Stimulated activated CD4-positive, alpha-beta T cell treated with anti-CD3 and anti-CD28 coated beads, Interleukin-1b, Interleukin-23, amount 100 ng/mL, for 48 hours (primary cell): ENCODE data around the gene PRCP.

ENCODE experiments used
- DNase-seq: peaks from one replicate; pipeline ENCODE4 v3.0.0-alpha.2; 2020

PRCP gene

DNA sequence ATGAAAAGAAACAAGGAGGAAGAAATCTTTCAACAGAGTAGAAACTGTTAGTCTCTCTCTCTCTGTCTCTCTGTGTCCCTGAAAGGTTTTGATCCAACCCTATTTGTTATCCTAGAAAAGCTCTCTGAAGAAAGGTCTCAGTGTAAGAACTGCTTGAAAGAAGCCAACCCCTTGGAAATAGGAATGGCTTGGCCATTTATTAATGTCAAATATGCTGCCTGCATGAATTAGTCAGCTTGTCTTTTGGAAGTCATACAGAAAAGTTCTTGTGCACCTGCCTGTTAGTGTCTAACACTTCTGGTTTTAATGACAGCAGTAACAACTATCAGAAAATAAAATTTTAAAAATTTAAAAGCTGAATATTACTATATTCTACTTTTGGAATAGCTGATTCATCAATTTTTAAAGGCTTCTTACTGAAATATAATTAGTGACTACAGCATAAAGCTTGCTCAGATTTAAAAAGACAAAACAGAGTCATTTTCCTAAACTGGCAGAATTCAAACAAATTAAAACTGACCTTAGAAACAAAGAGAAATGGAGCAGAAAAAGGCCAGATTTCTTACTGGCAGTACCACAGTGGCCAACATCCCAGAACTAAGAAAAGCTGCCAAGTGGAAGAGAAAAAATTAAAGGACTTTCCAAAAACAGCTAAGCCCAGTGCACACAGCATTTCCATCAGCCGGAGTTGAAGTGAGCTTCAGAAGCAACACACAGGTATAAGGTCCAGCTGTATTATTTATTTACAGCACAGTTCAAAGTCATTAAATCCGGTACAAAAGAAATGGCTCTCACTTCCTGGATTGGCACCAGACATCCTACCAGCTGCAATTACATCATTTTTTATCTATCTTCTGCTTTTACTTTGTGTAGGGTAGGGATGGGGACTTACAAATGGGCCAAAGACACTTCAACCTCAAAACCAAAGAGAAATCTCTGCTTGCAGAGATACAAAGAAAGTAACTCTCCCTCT is 76.3 kb downstream of the PRCP start:
- DNase-seq: no peak

DNA sequence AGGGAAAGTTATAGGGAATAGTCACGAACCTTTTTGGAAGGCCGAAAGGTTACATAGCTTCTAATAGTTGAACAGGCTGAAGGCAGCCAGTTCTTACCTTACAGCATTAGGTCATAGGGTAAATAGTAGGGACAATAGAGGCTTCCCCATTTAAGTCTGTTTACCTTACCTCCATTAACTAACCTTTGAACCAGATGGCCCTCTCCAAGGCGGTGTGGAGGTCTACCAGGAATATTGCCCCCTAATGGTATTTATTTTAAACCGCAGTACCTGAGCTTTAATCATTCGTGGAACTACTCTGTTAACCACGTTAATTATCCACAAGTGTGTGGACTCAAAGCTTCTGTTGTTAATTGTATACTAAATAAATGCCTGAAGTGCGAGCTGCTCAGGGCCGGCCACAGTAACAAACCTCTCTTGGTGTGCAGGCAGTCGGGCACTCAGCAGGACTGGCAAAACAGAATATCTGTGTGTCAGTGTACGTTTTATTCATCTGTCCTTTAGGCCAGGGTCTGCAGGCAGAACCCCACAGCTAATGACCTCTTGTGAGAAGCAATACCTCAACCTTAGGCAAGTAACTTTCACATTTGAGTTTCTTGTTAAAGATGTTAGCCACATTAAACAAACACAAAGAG is 81.7 kb downstream of the PRCP start:
- DNase-seq: no peak

DNA sequence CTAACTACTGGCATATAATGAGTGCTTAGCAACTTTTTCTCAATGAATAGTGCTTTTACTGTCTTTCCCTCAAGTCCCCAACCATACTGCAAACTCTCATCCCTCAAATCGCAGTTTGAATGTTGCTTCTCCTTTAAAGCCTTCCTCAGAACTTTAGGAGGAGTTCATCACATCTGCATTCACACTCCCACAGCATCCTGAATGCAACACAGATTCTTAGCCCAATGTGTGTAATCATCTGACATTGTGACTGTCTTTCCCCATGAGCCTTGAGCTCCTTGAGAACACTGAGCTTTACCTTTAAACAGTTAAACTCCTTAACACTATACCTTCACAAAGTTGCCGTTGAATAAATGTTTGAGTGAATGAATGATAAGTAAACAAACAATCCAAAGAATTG is 84.8 kb downstream of the PRCP start:
- no peak for DNase-seq

DNA sequence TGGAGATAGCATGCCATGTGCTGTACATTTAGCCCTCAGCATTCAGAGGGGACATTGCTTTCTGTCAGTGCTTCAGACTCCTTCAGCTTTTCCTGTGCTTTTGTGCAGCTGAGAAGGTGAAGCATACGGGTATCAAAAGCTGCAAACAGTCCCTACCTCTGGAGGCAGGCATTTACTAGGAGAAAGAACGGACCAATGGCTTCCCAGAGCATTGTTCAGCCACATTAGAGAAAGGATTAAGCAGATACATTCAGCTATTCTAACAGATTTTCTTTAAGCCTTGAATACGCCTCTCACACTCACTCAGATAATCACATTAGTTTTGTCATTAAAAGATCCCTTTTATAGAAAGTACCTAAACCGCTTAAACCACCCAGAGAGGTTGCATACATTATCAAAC is 85.9 kb downstream of the PRCP start:
- DNase-seq: no peak

DNA sequence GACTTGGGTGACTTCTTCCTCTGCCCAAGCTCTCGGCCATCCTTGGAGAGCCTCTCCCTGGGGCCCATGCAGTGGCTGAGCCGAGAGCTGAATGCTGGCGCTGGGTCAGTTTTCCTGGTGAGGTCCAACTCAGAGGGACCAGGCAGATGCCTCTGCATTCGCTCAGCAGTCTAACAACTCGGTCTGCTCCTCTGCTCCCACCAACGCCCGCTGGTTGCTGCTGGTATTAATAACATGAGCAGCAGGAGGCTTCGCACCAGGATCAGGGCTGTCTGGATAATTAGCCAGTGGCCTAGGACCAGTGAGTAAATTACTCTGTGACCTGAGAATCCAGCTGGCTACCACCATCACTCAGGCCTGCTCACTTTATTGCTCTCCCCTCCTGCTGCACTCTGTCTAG is 88.9 kb downstream of the PRCP start:
- no peak for DNase-seq

DNA sequence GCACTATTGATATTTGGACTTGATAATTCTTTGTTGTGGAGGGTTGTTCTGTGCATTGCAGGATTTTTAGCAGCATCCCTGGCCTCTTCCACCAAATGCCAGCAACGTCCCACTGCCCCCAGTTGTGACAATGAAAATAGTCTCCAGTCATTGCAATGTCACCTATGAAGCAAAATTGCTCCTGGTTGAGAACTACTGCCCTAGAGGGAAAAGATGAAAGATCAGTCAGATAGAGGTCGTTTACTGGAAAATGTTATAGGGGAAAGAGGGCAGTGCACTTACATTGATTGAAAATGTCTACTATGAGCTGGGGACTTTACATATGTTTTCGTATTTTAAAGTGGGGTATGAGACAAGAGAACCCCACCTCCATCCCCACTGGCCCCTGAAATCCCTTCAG is 89.5 kb downstream of the PRCP start:
- no peak for DNase-seq

DNA sequence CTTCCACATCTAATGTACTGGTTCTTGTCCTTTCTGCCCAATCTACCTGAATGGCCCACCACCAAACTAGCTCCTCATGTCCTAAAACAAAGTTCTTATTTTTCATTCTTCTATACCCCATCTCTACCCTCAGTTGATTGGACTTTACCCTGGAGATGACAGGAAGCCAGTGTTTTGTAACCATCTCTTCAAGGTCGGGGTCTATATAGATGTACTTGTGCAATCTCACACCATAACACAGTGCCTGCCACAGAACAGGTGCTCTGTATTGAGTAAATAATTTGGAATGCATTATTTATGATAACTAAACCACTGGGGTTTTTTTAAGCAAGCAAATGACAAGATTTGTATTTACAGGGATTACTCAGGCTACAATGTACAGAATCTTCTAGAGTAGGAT is 89.9 kb downstream of the PRCP start:
- no peak for DNase-seq

DNA sequence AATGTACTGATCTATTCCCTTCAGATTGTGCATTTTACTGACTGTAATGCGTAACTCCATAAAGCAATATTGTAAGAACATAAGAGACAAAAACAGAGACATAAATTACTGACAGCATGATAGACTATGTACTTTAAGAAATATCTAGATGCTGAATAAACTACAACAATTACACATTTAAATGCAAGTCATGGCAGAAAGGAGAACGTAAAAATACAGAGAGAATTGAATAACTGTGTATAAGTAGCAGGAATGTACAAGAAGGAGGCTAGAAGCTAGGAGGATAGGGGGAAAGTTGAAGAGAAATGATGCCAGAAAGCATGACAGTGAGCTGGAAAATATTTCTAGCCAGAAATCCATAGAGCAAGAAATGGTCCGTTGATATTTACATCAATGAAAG is 92.6 kb downstream of the PRCP start:
- no peak for DNase-seq

DNA sequence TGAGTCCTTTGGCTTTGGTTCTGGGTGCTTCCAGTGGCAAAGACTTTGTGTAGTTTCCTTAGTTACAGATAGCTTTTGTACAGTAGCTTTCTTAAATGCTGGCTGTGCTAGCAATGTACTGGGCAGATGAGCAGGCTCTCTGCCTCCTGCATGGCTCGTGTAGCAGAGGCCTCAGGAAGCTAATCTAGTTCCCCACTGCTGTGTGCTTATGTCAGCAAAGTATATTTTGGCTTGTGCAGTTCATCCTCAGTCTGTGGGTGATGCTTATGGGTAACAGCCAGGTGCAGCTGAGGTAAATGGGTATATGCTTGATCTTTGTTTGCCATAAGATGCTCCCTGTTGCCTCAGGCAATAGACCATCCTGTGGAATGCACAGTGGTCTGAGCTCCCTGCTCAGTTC is 97.5 kb downstream of the PRCP start:
- DNase-seq: no peak

DNA sequence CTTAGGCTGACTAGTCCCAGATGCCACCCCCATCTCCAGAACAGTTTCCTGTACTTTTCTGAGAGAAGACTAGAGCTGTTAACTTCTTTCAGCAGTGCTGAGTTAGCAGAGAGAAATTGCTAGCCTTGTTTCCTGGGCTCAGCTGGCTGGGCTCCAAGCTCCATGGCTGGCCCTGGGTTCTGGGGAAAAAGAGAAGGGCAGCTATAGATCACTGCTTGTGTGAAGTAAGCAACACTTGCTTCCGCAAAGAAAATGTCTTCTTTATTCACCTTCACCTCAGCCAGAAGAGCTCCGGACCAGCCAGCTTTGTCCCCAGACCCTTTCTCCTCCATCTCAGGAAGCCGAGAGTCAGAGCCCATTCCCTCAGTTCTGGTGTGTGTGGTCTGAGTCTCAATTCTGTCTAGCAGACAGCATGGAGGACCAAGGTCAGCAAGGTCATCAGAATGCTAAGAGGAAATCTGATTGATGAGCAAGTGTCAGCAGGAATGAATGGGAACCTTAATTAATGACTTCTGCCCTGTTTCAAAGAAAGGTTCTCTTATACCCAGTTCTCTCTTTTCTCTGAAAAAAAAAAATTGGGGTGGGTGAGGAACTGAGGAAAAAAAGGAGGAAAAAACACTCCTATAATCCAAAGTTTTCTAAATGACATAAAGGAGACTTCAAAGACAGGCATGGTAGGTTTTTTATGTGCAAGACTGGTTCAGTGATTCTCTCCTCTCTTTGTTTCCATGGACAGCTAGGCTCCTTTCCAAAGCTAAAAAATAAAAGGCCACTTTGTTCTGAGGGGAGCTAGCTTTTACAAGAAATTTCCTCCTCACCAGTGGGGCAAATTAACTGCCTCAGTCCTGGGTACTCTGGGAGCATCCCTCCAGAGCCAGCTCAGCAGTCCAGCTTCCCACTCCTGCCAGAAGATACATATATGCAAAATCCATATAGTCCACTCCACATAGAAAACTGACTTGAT is 103.0 kb downstream of the PRCP start:
- no peak for DNase-seq

DNA sequence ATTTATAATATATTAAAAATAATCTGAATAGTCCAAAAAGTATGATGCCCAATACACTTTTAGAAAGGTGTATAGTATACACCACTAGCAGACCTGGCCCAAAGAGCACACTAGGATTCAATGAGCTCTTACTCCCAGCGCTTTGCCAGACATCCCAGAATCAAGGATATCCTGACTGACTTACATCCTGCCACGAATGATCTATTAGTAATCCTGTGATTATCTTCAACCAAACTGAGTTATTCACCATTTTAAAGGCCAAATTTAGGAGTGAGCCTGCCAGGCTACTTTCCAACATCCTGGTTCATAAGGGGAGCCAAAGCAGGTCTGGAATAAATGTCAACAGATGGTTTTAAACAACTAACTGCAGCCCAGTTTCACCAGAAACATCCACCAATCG is 105.7 kb downstream of the PRCP start:
- no peak for DNase-seq

DNA sequence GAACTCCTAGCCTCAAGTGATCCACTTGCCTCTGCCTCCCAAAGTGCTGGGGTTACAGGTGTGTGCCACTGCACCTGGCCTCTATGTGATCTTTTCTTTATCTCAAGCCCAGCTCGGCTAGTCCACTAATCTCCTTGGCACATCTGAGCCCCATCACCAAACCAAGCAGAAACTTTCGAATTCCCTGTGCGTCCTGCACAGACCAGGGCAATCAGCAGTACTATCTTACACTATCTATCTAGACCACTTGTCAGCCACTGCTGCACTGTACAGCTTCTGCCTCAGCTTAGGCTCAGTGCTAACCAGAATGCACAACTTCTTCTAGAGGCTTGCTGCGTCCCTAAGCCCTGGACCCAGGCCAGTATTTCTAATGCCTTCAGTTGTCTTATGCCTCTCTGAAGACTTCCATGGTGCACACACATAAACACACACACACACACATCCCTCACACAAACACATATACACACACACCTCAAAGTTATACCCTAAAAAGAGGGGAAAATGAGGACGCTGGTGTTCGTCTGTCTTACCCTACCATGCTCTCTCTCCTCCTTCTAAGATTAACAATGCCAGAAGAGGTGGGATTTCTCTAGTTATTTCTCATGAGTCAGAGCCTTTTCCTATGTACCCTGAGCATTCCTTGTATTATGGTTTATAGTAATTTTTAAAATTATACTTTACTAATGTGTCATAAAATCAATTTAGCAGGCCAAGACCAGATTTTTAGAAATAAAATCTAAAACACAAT is 107.2 kb downstream of the PRCP start:
- DNase-seq: no peak

DNA sequence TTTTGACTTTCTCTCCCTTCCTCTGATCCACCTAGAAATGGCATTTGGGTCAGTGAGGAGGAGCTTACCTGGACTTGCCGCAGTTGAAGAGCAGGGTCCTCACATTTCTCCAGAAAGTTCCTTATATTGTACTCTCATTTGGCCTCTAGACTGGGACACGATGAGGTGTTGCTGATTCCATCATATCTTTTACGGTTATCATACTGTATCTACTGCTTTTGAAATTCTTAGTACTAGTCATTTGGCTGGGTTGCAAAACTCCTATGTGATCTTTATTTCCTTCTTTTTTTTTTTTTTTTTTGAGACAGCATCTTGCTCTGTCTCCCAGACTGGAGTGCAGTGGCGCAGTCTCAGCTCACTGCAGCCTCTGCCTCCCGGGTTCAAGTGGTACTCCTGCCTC is 107.9 kb downstream of the PRCP start:
- no peak for DNase-seq

DNA sequence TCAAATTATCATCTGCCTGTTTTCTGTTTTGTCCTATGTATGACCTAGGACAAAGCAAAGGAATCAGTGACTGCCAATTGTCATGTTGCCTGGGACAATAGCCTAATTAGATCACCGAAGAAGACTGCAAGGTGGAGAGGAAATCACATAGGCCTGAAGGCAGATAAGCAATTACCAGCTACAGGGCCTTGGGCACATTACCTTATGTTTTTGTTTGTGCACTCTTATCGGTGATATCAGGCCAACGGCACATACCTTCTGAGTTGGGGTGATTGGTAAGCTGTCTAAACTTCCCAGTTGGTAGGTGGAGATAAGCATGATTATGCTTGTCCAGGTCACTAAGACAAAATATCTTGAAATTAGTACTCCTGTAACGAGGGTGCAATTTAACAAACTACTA is 108.5 kb downstream of the PRCP start:
- DNase-seq: no peak

DNA sequence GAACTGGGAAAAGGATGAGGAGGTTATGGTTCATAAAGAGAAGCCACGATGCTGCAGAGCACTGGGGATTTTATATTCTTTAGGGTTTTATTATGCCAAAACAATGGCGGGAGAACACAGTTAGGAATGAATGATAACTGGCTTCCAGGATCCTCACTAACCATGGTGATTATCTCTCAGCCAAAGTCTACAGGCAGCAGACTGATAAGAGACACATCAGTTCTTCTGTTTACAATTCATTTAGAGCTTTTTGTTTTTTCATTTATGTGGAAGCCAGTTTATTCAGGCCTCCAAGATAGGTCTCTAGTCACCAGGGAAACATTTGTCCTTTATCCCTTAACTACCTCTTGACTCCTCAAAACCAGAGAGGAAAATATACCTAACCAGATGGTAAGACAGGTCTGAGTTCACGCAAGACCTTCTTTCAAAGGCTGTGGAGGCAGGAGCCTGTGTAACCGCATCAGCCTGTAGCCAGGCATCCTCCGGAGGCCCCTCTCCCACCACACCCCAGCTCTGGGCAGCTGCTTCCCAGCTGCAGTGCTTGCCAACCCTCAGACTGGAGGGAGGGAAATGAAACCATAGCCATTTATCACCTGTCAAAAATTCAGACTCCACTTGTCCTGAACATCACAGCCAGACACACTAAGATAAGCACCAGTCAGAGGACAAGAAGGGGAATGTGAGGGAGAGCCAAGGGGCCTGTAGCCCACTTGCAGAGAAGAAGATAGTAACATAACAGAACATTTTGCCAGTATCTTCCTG is 109.3 kb downstream of the PRCP start:
- no peak for DNase-seq

DNA sequence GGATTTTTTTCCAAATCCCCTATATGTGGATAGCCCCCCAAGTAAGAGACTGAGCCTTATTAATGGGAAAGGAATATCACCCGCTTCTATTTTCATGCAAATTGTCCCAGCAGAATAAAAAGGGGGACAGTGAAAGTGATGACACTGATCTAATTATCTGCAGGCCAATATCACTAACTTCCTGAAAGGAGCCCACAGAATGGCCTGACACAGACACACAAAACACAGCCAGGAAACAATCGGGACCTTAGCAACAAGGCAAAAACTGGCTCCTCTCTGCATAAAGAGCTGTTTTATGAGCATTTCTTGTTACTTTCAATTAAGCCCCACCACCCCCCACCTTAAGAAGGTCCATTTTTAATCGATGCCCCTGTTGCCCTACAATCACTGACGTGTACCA is 112.2 kb downstream of the PRCP start:
- no peak for DNase-seq

DNA sequence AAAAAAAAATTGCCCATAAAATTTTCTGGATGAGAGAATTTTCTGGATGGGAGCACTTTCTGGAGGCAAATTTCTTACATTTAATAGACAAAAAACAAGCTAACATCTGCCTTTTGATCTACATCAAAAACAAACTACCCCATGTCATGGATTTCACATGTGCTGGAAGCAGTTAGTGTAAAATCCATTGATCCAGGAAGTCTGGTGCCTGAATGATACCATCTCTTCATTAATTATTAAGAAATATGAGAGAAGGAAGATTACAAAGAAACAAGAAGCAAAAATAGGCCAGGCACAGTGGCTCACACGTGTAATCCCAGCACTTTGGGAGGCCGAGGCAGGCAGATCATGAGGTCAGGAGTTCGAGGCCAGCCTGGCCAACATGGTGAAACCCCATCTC is 113.4 kb downstream of the PRCP start:
- DNase-seq: no peak

DNA sequence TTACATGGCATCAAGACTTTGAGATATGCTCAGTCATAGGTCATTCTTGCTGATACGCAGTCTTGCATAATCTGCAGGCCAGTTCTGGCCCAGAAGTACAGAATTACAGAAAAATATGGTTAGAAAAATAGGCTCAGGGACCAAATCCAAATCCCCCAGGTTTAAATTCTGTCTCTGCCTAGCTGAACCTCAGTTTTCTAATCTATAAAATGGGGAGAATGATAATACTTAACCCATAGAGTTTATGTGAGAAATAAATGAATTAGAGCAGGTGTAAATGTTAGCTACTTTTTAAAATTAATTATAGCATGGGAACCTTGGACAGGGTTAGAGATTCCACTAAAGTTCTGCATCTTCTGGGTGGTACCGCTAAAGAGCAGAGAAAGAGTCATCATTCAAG is 114.2 kb downstream of the PRCP start:
- DNase-seq: no peak

DNA sequence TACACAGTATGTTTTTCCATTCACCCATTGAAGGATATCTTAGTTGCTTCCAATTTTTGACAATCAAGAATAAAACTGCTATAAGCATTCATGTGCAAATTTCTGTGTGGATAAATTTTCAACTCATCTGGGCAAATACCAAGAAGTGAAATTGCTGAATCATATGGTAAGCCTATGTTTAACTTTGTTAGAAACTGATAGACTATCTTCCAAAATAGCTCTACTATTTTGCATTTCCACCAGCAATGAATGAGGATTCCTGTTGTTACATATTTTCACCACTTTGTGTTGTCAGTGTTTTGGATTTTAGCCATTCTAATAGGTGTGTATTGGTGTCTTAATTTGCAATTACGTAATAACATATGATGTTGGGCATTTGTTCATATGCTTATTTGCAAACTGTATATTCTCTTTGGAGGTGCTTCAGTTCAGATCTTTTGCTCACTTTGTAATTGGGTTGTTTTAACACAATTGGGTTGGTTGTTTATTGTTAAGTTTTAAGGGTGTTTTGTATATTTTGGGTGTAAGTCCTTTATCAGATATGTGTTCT is 117.3 kb downstream of the PRCP start:
- DNase-seq: no peak

DNA sequence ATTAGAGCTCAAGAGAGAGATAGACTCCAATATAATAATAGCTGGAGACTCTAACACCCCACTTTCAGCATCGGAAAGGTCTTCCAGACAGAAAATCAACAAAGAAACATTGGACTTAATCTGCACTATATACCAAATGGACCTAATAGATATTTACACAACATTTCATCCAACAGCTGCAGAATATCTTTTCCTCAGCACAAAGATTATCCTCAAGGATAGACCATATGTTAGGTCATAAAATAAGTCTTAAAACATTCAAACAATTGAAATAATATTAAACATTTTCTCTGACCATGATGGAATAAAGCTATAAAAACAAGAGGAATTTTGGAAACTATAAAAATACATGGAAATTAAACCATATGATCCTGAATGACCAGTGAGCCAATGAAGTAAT is 121.5 kb downstream of the PRCP start:
- no peak for DNase-seq

DNA sequence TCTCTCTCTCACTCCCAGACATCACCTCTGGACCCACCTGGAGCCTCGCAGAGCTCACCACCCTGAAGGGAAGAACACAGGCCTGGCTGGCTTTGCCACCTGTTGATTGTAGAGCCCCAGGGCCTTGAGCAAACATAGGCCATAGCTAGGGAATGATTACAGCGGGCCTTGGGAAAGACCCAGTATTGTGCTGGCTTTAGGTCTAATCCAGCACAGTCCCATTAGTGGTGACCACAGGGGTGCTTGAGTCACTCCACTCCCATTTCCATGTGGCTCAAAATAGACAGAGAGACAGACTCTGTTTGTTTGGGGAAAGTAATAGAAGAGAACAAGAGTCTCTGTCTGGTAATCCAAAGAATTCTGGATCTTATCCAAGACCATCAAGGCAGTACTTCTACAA is 123.9 kb downstream of the PRCP start:
- no peak for DNase-seq
